Transverse colon (tissue), 4 donors: ENCODE results near the gene GNAO1.

Experiments
- CTCF ChIP-seq, 5 experiments: fragments of 200-600 bp in 3 of 5; fragments of 450-650 bp in 2 of 5; sonication (generic) in 3 of 5; IDR thresholded peaks; 1 replicate in 2 of 5; 2 replicates in 3 of 5; pipeline ENCODE4 v1.5.1; 2016 to 2017; ENCODE audit warnings: antibody characterized with exemption in 5 of 5, inconsistent platforms in 3 of 5, mild to moderate bottlenecking in 2 of 5, moderate library complexity in 1 of 5
- EP300 ChIP-seq: sonication (generic); formaldehyde crosslinking; IDR thresholded peaks from one replicate; pipeline ENCODE4 v1.6.1; 2017; ENCODE audit warnings: antibody characterized with exemption, low read depth
- POLR2A ChIP-seq: fragments of 450-650 bp; IDR thresholded peaks from one replicate; pipeline ENCODE4 v1.6.1; 2016; ENCODE audit warnings: antibody characterized with exemption, mild to moderate bottlenecking, moderate library complexity
- POLR2AphosphoS5 ChIP-seq, 3 donors: sonication (generic); formaldehyde crosslinking; IDR thresholded peaks; one replicate each; pipeline ENCODE4 v1.6.1; 2016; ENCODE audit warnings: antibody characterized with exemption in 3 of 3

- TF ChIP-seq CTCF (IDR thresholded peaks at IDR 0.05) (no peak), EP300 (no peak), POLR2A (no peak), POLR2AphosphoS5 (IDR thresholded peaks at IDR 0.05) (no peak)
These were observed 50.3 kb downstream of the GNAO1 start for GRCh38 chr16:56241596-56241995.
